Inferior parietal cortex (tissue), 1 donor: Measurements from ENCODE around the gene RNF167.

ENCODE experiments used
- DNase-seq: peaks from one replicate; pipeline ENCODE4 v3.0.0-alpha.2; 2016; ENCODE audit errors: extremely low spot score

The RNF167 gene

GRCh38 chr17:4939796-4940554 is at the start of gene RNF167, which contains the start of gene SLC25A11:
Gene RNF167, plus strand, starts transcription at chr17:4940268. Its CDS starts 642 bp downstream, at chr17:4940910.
Gene SLC25A11, minus strand, starts transcription at chr17:4940046. Its CDS starts 136 bp downstream, at chr17:4939910.
- DNase-seq = peak; percentile 99

DNA sequence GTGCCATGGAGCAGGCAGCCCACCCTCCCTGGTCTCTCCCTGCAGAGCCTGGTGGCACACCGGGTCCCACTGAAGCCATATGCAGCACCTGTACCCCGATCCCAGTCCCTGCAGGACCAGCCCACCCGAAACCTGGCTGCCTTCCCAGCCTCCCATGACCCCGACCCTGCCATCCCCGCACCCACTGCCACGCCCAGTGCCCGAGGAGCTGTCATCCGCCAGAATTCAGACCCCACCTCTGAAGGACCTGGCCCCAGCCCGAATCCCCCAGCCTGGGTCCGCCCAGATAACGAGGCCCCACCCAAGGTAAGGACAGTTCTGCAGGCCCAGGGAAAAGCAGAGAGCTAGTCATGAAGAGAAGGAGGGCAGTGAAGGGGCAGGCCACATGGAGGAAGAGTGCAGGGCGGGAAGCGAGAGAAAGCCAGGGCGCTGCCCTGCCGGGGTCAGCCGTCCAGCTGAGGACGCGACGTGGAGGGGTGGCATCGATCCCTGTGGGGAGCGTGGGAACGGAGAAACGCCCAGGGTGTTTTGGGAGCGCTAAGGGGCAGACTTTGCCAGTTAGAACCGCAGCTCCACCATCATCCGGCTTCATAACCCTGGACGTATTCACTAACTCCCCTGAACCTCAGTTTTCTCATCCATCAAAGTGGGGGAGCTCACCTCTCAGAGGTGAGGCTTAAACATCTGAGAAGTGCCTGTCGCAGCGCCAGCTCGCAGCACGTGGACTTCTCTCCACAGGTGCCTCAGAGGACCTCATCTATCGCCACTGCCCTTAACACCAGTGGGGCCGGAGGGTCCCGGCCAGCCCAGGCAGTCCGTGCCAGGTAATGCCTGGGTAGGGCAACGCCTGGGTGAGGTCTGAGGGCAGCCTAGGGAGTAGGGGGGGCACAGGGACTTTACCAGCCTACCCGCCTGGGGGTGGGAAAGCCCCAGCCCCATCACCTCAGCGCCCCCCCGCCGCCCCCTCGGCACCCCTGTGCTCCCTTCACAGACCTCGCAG is 48.4 kb upstream of the RNF167 start:
- no peak for DNase-seq

- DNase-seq = no peak
Observed at GRCh38 chr17:4892499-4893221, 47.4 kb upstream of the RNF167 start.

DNA sequence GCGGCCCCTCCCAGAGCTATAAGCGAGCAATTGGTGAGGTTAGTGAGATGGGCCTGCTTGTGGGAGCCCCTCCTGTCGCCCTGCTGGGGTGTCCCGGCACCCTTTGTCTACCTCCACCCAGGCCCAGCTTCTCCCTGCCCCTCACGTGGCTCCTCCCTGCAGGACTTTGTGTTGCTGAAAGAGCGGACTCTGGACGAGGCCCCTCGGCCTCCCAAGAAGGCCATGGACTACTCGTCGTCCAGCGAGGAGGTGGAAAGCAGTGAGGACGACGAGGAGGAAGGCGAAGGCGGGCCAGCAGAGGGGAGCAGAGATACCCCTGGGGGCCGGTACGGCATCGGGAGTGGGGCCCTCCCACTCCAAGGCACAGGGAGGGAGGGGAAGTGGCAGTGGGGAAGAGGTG is 46.8 kb upstream of the RNF167 start:
- DNase-seq = no peak

GRCh38 chr17:4893721-4894560 is 46.1 kb upstream of the RNF167 start:
- DNase-seq = no peak

- DNase-seq = no peak
Observed at GRCh38 chr17:4895121-4895520, 44.9 kb upstream of the RNF167 start.

GRCh38 chr17:4895657-4896331 is 44.3 kb upstream of the RNF167 start:
- no peak for DNase-seq

- DNase-seq = no peak
Observed at GRCh38 chr17:4896332-4897197, 43.5 kb upstream of the RNF167 start.

DNA sequence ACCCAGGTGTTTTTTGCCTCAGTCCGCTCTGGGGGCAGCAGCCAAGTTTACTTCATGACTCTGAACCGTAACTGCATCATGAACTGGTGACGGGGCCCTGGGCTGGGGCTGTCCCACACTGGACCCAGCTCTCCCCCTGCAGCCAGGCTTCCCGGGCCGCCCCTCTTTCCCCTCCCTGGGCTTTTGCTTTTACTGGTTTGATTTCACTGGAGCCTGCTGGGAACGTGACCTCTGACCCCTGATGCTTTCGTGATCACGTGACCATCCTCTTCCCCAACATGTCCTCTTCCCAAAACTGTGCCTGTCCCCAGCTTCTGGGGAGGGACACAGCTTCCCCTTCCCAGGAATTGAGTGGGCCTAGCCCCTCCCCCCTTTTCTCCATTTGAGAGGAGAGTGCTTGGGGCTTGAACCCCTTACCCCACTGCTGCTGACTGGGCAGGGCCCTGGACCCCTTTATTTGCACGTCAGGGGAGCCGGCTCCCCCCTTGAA is 42.8 kb upstream of the RNF167 start:
- DNase-seq = no peak

GRCh38 chr17:4897785-4898184 is 42.3 kb upstream of the RNF167 start:
- DNase-seq = no peak

- DNase-seq = no peak
Observed at GRCh38 chr17:4898351-4898750, 41.7 kb upstream of the RNF167 start.

DNA sequence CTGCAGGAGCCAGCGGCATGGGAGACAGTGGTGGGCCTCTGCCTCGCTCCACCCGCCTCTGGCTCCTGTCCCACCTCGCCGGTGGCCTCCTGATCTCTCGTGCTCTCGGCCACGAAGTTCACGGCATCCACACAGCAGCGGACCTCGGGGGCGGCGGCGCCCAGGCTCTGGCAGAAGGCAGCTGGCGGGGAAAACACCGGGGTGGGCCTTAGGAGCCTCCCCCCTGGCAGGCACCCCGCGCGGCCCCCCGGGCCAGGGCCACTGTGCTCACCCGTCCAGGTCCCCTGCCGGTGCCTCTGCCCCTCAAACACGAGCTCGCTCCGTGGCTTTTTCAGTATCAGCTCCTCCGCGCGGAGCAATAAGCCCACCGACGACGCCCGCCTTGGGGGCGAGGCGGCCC is 41.1 kb upstream of the RNF167 start:
- no peak for DNase-seq

GRCh38 chr17:4899341-4900230 is 40.5 kb upstream of the RNF167 start, which contains the start of gene C17orf107:
Gene C17orf107, plus strand, starts transcription at chr17:4899536. Its CDS starts 227 bp downstream, at chr17:4899763.
- peak; percentile 38 for DNase-seq

DNA sequence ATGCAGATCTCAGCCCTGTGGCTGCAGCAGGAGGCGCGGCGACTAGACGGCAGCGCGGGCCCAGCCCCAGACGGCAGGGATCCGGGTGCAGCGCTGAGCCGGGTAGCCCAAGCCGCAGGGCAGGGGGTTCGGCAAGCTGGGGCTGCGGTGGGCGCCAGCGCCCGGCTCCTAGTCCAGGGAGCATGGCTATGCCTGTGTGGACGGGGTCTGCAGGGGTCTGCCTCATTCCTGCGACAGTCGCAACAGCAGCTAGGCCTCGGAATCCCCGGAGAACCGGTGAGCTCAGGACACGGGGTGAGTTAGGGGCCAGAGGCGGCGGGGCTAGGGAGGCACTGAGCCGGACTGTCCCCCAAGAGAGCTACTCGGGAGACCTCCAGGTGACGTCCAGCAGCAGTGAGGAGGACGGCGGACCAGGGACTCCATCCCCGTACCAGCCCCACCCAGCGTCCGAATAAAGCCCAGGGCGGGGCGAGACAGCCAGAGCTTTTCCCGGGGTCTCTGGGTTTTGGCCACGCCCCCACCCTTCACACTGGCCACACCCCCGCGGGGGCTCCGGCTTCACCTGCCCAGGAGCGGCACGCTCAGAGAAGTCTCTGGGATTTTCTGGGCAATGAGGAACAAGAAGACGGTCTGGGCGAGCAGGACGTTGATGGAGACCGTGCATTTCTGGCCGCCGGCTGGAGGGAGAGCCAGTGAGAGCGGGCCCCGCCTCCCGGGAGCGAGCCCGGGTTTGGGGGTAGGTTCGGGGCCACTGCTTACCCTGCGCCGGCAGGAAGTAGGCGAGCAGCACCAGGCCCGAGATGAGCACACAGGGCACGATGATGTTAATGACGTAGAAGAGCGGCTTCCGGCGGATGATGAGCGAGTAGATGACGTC is 39.6 kb upstream of the RNF167 start:
- no peak for DNase-seq

DNA sequence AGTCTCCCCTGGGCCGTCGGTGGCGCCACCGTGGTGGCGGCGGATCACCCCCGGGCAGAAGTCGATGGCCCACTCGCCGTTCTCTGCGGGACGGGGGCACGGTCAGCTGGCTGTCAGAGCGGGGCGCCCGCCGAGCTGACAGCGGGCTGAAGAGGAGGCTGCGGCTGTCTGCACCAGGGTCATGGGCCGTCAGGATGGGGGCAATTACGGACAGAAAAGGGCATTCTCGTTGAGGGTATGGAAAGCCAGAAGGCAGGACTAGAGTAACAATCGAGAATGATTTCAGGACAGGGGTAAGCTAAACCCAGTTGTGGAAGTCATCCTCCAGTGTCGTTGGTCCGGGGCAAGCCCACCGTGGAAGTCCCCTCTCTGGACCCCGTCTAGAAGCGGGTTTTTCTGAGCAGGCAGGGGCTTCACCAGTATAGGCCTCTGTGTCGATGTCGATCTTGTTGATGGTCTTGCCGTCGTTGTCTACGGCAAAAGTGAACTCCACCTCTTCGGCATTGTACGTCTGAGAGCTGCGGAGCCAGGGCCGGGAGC is 38.9 kb upstream of the RNF167 start:
- DNase-seq = no peak

GRCh38 chr17:4901648-4902344 is 38.3 kb upstream of the RNF167 start:
- no peak for DNase-seq
